Pancreas (tissue), 10 donors: ENCODE measurements around the gene CYSLTR2. TPM values are rescaled to one million over a fixed set of nuclear protein-coding genes. Genes with fewer than 3 reads are reported as not detected.

Experiments used
- ATAC-seq, 4 donors: fragments of 200-7000 bp; cut with Tn5 transposase; one replicate each; pipeline versions ENCODE4 v1.8.0 to v1.9.1; 2020; ENCODE audit warnings: mild to moderate bottlenecking in 4 of 4, moderate library complexity in 4 of 4
- DNase-seq, 6 donors: peaks; one replicate each; pipeline ENCODE4 v3.0.0-alpha.2; 2020
- FAIRE-seq: peaks from 2 replicates; lab custom pipeline; 2012; peaks lifted over from hg19 to GRCh38; lab: Jason Lieb, UNC
- H3K27ac ChIP-seq, 4 donors: fragments of 200-600 bp; sonication (generic); 1 replicate in 3 of 4; 2 replicates in 1 of 4; pipeline versions ENCODE4 v1.5.0 to v1.8.0; 2020
- H3K27me3 ChIP-seq, 4 donors: fragments of 200-600 bp; one replicate each; pipeline ENCODE4 v1.8.0; 2021
- H3K36me3 ChIP-seq, 3 donors: fragments of 200-600 bp; sonication (generic) in 1 of 3; one replicate each; pipeline versions ENCODE4 v1.5.0 to v1.8.0; 2020 to 2021
- H3K4me1 ChIP-seq, 3 donors: fragments of 200-600 bp; one replicate each; pipeline ENCODE4 v1.8.0; 2021
- H3K4me3 ChIP-seq, 4 donors: fragments of 200-600 bp; sonication (generic) in 2 of 4; one replicate each; pipeline versions ENCODE4 v1.5.0 to v1.8.0; 2020 to 2021
- H3K9me3 ChIP-seq, 4 donors: fragments of 200-600 bp; one replicate each; pipeline ENCODE4 v1.8.0; 2021
- whole genome bisulfite sequencing, 2 donors: extraction: QIAGEN DNeasy Blood & Tissue Kit; methylation state at CpG; one replicate each; pipeline ENCODE4 v1.1.7; 2013; 5-methylcytosine and 5-hydroxymethylcytosine counted together
- intact Hi-C, 3 donors: fragments of 100-400 bp; cut with DNase I; formaldehyde crosslinking; loops; one replicate each; pipeline versions ENCODE4 v1.11.1 to v1.14.2; 2022
- polyA plus RNA-seq, 2 donors: library from polyadenylated mRNA; stranded (reverse); fragments of 200-250 nt; gene quantifications; one replicate each; pipeline ENCODE4 v1.2.3, GENCODE V29; 2013
- total RNA-seq, 6 donors: library from RNA; stranded (reverse); fragmentation: NEBNext Ultra II Directional in 4 of 6; extraction: Animal tissue kit (Norgen Biotek cat#: 25700) in 4 of 6; gene quantifications; one replicate each; pipeline versions ENCODE4 v1.2.1 to v1.2.4, GENCODE V29; 2021 to 2023
- TF ChIP-seq, protein P1 (sequence below), 4 donors: fragments of 200-600 bp; sonication (generic) in 3 of 4; IDR thresholded peaks; one replicate each; pipeline versions ENCODE4 v1.5.0 to v1.8.0; 2021; ENCODE audit warnings: antibody characterized with exemption in 4 of 4
- donor health status: healthy with polysubstance abuse.
- donor health status: DM: no; HTN: no; CAD: no; lungs with moderate emphysema.
- donor health status: DM: no; HTN: no; CAD: no.
- donor health status: control.
- donor health status: control.
- donor health status: Bipolar disorder and iron deficiency.
- donor health status: DM: yes; HTN: yes; CAD: no.
- donor health status: DM: no; HTN: no; CAD: no.
- donor health status: DM: no; HTN: no; CAD: no.
- donor health status: DM: yes; HTN: yes; CAD: no.

CYSLTR2 gene
- total and polyA plus RNA-seq, 8 donors: 0.06 to 0.43 (median 0.17) TPM; not detected in 2

DNA sequence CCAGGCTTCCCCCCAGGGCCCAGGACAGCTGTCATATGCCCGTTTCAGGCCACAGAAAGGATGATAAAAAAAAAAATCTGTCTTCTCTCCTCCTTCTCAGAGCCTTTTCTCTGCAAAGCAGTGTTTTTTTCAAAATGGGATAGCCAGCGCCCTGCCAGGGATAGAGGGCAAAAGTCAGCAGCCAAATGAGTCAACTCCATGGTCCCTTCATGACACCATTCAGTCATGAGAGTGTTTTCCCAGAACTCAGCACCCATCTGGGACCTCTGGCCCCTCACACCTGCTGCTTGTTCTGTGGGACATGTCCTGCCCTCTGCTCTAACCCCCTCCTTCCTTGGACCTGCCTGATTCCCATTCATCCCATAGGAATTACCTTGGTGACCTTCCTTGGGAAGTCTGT lies 95.0 kb downstream of the CYSLTR2 start:
- ATAC-seq: no peak

DNA sequence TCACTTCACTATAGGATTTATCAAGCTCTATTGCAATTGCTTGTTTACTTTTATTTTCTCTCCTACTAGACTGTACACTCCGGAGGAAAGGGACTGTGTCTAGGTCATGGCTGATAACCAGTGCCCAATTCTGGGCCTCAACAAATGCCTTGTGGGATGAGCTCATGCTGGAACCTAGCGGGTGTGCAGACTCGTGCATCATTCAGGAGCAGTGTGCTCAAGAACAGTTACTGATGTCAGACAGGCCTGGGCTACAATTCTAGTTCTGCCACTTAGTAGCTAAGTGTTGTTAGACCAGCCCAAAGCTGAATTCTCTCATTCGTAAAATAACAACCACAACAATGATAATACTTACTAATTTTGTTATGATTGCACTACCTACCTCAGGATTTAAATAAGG lies 95.4 kb downstream of the CYSLTR2 start:
- no peaks in the 10 kb centered on the region for H3K9me3 ChIP-seq
- intact Hi-C loops: no loop called here
- no peaks in the 10 kb centered on the region for H3K4me1 ChIP-seq
- no peaks in the 10 kb centered on the region for H3K27me3 ChIP-seq
- peak in 1 of 4 donors; percentile 17 for ATAC-seq
- H3K4me3 ChIP-seq: no peak overlapping the region
- 81 to 88% methylated on average over 4 of the region's 4 CpGs for WGBS, 2 donors
- no peak for DNase-seq
- TF ChIP-seq, protein P1, sequence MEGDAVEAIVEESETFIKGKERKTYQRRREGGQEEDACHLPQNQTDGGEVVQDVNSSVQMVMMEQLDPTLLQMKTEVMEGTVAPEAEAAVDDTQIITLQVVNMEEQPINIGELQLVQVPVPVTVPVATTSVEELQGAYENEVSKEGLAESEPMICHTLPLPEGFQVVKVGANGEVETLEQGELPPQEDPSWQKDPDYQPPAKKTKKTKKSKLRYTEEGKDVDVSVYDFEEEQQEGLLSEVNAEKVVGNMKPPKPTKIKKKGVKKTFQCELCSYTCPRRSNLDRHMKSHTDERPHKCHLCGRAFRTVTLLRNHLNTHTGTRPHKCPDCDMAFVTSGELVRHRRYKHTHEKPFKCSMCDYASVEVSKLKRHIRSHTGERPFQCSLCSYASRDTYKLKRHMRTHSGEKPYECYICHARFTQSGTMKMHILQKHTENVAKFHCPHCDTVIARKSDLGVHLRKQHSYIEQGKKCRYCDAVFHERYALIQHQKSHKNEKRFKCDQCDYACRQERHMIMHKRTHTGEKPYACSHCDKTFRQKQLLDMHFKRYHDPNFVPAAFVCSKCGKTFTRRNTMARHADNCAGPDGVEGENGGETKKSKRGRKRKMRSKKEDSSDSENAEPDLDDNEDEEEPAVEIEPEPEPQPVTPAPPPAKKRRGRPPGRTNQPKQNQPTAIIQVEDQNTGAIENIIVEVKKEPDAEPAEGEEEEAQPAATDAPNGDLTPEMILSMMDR (IDR thresholded peaks at IDR 0.05): no peak
- H3K27ac ChIP-seq: no peak overlapping the region
- FAIRE-seq: no peak
- no peaks in the 10 kb centered on the region for H3K36me3 ChIP-seq

More for the DNA sequence above, 95.0 kb downstream of the CYSLTR2 start:
- 61 to 80% methylated on average over 2 of the region's 2 CpGs for whole genome bisulfite sequencing, 2 donors
- DNase-seq (no peak), FAIRE-seq (no peak)
- intact Hi-C loops: no loop called here
- no peaks in the 10 kb centered on the region for H3K36me3 ChIP-seq
- H3K27ac ChIP-seq: no peak overlapping the region
- TF ChIP-seq, protein P1 (IDR thresholded peaks at IDR 0.05): no peak
- H3K9me3 ChIP-seq: no peaks in the 10 kb centered on the region
- H3K4me1 ChIP-seq: no peaks in the 10 kb centered on the region
- H3K4me3 ChIP-seq: no peak overlapping the region
- H3K27me3 ChIP-seq: no peaks in the 10 kb centered on the region

DNA sequence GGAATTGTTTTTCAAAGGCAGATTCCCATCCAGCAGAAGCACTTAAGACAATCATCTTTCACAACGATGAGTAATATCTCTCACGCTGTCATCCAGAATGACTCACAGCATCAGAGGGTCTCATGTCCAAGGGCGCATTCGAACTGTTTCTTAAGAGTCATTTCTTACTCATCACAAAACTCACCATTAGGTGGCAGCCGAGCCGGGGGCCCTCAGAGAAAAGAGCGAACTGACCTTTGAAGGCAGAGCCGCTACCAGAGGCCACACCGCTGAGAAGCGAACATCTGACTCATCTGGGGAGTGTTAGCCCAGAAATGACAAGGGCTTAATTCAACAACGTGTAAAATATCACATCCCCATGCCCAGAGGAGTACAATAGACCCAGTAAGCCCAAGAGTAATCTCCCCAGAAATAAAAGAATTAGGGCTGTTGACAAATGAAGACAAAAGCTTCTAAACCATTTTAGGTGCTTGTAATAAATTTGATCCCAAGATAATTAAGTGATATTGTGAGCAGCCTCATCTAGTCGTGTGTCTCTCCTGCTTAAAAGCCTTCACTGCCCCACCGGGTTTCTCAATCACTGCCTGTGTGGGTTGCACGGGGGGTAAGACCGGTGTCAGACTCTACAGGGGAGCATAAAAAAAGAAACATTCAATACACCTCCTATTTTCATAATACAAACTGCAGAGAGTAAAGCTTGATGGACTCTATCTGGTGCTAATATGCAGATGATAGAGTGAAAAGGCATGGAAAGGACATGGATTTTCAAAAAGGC lies 96.2 kb downstream of the CYSLTR2 start:
- DNase-seq: peak; percentile 52 to 79 (median 68)
- Histone ChIP-seq H3K4me3 (no peak overlapping the region), H3K36me3 (no peaks in the 10 kb centered on the region), H3K27ac (no peak overlapping the region), H3K27me3 (no peaks in the 10 kb centered on the region), H3K9me3 (no peaks in the 10 kb centered on the region), H3K4me1 (no peaks in the 10 kb centered on the region)
- intact Hi-C loops: no loop called here
- peak; percentile 88 to 97 (median 96) for ATAC-seq
- FAIRE-seq: peak; percentile 85
- TF ChIP-seq, protein P1 (IDR thresholded peaks at IDR 0.05): peak in 3 of 4 donors; percentile 13 to 20 (median 20)
- WGBS, 2 donors: 30 to 35% methylated on average over 15 of the region's 15 CpGs

DNA sequence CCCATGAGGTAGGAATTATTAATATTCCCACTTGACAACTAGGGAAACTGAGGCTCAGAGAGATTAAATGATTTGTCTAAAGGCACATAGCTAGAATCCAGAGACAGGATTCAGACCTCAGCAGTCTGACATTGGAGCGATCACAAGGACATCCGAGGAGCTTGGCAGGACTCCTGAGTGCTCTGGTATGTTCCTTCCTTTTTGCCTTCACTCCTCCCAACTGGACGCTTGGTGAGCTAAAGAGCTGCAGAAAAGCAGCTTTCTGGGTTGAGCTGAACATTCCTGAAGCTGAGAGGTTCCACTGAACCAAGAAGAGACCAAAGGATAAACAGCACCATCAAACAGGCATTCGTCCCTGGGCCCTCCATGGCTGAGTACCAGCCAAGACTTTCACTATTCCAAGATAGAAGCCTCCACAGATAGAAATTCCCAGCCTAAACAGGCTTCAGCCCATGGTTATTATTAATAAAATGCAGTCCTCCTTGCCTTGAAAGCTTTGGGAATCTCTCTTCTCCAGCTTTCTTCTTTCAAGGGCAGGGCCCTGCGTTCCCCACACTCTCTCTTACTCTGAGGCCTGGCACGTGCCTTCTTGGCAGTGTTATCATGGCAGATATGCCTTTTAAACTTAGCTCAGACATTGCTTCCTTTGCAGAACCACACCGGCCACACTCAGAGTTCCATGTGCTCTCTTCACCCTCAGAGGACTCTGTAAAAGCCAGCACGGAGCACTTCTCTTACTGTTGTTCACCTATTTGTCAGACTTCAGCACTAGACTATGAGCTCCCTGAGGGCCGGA lies 97.1 kb downstream of the CYSLTR2 start:
- FAIRE-seq: no peak
- peak in 2 of 4 donors; percentile 22 to 39 for ATAC-seq
- 72 to 75% methylated on average over 9 of the region's 9 CpGs for WGBS, 2 donors

More for the DNA sequence above, 97.1 kb downstream of the CYSLTR2 start:
- TF ChIP-seq, protein P1 (IDR thresholded peaks at IDR 0.05): no peak
- Histone ChIP-seq H3K27me3 (no peaks in the 10 kb centered on the region), H3K36me3 (no peaks in the 10 kb centered on the region), H3K27ac (no peak overlapping the region), H3K9me3 (no peaks in the 10 kb centered on the region), H3K4me3 (no peak overlapping the region), H3K4me1 (no peaks in the 10 kb centered on the region)
- DNase-seq: no peak
- intact Hi-C loops: no loop called here
